Activated naive CD8-positive, alpha-beta T cell treated with anti-CD3 and anti-CD28 coated beads, Interleukin-2, amount 50 U/mL, for 24 hours (primary cell): ENCODE data around the gene ZBTB8B.
A peak's percentile ranks its signal among the peaks of the same experiment; 100 is the strongest.
"Not testable (repeated sequence)": the region's sequence is repeated elsewhere in the genome, so short reads cannot be mapped to it uniquely, and the experiment has no call there.

ENCODE experiments used
- ATAC-seq: fragments of 150-1000 bp; cut with Tn5 transposase; one replicate; pipeline ENCODE4 v1.10.0; 2021
- DNase-seq: peaks from one replicate; pipeline ENCODE4 v3.0.0; 2021
- H3K27ac Mint-ChIP-seq: one replicate; pipeline ENCODE4 v1.8.0; 2021; ENCODE audit warnings: mild to moderate bottlenecking, mixed read lengths
- H3K27me3 Mint-ChIP-seq: one replicate; pipeline ENCODE4 v1.8.0; 2021; ENCODE audit warnings: mixed read lengths
- H3K36me3 Mint-ChIP-seq: one replicate; pipeline ENCODE4 v1.8.0; 2021; ENCODE audit warnings: low read depth, mixed read lengths
- H3K4me1 Mint-ChIP-seq: one replicate; pipeline ENCODE4 v1.8.0; 2021; ENCODE audit warnings: mixed read lengths
- H3K4me3 Mint-ChIP-seq: one replicate; pipeline ENCODE4 v1.8.0; 2021; ENCODE audit warnings: mild to moderate bottlenecking, moderate library complexity, mixed read lengths
- H3K9me3 Mint-ChIP-seq: one replicate; pipeline ENCODE4 v1.8.0; 2021; ENCODE audit warnings: mixed read lengths

Gene ZBTB8B

DNA sequence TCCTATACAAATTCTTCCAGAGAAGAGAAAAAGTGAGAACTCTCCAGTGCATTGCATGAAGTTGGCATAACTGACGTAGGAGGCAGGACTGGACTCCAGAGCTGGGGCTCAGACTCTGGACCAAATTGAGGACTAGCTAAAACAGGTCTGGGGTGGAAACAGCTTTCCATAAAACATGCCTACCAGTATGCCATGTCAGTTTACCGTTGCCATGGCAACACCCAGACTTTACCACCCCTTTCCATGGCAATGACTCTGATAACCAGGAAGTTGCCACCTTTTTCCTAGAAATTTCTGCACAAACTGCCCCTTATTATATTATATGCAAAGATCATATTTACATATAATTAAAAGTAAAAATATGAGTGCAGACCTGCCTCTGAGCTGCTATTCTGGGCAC, 8.9 kb upstream of the ZBTB8B start:
- DNase-seq (no peak), ATAC-seq (no peak)
- H3K4me3 Mint-ChIP-seq = no peak overlapping the region
- H3K36me3 Mint-ChIP-seq = no peaks in the 10 kb centered on the region
- no peaks in the 10 kb centered on the region for H3K4me1 Mint-ChIP-seq
- no peak overlapping the region for H3K27ac Mint-ChIP-seq
- H3K9me3 Mint-ChIP-seq = peaks cover 18% of the 10 kb centered on the region
- H3K27me3 Mint-ChIP-seq = peaks cover 13% of the 10 kb centered on the region

DNA sequence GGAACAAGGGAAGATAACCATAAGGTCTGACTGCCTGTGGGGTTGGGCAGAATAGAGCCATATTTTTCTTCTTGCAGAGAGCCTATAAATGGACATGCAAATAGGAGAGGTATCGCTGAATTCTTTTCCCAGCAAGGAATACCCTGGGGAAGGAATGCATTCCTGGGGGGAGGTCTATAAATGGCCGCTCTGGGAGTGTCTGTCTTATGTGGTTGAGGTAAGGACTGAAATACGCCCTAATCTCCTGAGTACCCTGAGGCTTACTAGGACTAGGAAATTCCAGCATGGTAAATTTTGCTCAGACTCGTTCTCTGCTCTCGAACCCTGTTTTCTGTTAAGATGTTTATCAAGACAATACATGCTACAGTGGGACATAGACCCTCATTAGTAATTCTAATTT, 6.1 kb upstream of the ZBTB8B start:
- not testable (repeated sequence) for H3K4me1 Mint-ChIP-seq, H3K36me3 Mint-ChIP-seq, H3K4me3 Mint-ChIP-seq, DNase-seq, ATAC-seq, H3K27ac Mint-ChIP-seq
- Mint-ChIP-seq H3K9me3 (peaks cover 18% of the 10 kb centered on the region), H3K27me3 (peaks cover 21% of the 10 kb centered on the region)

DNA sequence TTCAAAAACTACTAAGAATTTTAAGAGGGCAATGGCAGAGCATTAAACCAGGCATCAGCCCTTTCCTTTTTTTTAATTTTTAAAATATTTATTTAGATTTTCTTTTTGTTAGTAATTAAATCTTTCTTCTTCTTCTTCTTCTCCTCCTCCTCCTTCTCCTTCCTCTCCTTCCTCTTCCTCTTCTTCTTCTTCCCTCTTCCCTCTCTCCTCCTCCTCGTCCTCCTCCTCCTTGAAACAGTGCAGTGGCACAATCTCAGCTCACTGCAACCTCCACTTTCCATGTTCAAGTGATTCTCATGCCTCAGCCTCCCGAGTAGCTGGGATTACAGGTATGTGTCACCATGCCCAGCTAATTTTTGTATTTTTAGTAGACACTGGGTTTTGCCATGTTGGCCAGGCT, 1.9 kb upstream of the ZBTB8B start:
- peaks cover 50% of the 10 kb centered on the region for H3K27me3 Mint-ChIP-seq

DNA sequence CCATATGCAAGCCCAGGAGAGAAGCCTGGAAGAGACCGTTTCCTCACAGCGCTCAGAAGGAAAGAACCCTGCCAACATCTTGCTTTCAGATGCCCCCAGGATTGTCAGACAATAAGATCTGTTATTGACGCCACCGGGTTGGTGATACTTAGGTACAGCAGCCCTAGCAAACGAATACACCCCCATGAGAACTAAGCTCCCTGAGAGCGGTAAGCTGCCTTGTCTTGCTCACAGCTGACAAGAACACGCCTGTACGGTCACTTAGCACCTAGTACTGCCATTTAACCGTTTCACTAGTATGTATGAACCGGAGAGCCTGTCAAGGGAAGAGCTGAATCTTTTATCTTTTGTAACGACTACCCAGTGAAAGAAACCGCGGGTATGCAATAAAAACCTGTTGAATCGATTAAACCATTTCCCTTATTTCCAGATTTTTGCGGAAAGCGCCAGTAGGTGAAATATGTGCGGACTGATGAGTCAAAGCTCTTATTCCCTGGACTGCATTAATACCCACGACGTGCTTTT, 619 bp upstream of the ZBTB8B start:
- ATAC-seq (no peak), DNase-seq (no peak)
- H3K9me3 Mint-ChIP-seq = peaks cover 3% of the 10 kb centered on the region
- H3K27ac Mint-ChIP-seq = no peak overlapping the region
- H3K36me3 Mint-ChIP-seq = no peaks in the 10 kb centered on the region
- peaks cover 13% of the 10 kb centered on the region for H3K4me1 Mint-ChIP-seq
- peaks cover 52% of the 10 kb centered on the region for H3K27me3 Mint-ChIP-seq
- peak overlapping the region; percentile 62 for H3K4me3 Mint-ChIP-seq

More for the DNA sequence above, 1.9 kb upstream of the ZBTB8B start:
- Mint-ChIP-seq H3K4me1 (peaks cover 13% of the 10 kb centered on the region), H3K9me3 (peaks cover 16% of the 10 kb centered on the region)
- not testable (repeated sequence) for H3K36me3 Mint-ChIP-seq, DNase-seq, H3K27ac Mint-ChIP-seq, ATAC-seq, H3K4me3 Mint-ChIP-seq

DNA sequence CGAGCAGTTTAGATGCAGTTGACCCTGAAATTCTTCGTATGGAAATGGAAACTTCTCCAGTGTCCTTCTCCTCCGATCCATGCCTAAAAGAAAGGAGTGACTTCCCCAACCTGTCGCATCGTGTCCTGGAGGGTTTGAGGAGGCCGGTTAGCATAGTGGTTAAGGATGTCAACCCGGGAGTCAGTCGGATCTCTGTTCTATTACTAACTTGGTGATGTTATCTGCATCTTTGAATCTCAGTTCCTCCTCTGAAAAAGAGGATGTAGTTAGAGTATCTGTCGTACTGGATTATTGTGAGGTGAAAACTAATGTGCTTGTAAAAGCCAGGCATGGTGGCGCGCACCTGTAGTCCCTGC, 684 bp downstream of the ZBTB8B start:
- Mint-ChIP-seq H3K27ac (no peak overlapping the region), H3K9me3 (no peaks in the 10 kb centered on the region), H3K4me3 (peak overlapping the region; percentile 65), H3K4me1 (peaks cover 13% of the 10 kb centered on the region), H3K27me3 (peaks cover 54% of the 10 kb centered on the region), H3K36me3 (no peaks in the 10 kb centered on the region)
- DNase-seq = no peak
- ATAC-seq = no peak

DNA sequence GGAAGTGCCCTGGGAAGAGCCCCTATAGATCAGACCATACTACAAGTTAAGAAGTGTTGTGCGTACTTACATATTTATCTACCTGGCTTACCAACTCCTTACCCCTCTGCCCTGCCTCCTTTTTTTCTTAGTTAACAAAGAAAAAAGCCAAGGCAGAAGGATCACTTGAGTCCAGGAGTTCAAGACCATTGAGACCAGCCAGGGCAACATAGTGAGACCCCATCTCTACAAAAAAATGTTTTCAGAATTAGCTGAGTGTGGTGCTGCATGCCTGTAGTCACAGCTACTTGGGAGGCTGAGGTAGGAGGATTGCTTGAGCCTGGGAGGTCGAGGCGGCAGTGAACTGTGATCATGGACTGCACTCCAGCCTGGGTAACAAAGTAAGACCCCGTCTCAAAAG, 1.9 kb downstream of the ZBTB8B start:
- DNase-seq (no peak), ATAC-seq (no peak)
- no peaks in the 10 kb centered on the region for H3K36me3 Mint-ChIP-seq
- no peaks in the 10 kb centered on the region for H3K9me3 Mint-ChIP-seq
- H3K27ac Mint-ChIP-seq = no peak overlapping the region
- H3K4me1 Mint-ChIP-seq = peaks cover 13% of the 10 kb centered on the region
- peaks cover 54% of the 10 kb centered on the region for H3K27me3 Mint-ChIP-seq
- no peak overlapping the region for H3K4me3 Mint-ChIP-seq

DNA sequence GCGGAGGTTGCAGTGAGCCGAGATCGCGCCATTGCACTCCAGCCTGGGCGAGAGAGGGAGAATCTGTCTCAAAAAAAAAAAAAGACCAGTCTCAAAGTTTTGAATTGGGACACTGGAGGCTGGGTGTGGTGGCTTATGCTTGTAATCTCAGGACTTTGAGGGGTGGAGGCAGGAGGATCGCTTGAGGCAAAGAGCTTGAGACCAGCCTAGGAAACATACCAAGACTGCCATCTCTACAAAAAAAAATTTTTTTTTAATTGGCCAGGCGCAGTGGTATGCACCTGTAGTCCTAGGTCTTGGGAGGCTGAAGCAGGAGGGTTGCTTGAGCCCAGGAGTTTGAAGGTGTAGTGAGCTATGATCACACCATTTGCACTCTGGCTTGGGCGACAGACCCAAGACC, 3.9 kb downstream of the ZBTB8B start:
- Mint-ChIP-seq H3K36me3 (no peaks in the 10 kb centered on the region), H3K9me3 (no peaks in the 10 kb centered on the region), H3K27ac (no peak overlapping the region), H3K4me3 (no peak overlapping the region), H3K4me1 (peaks cover 13% of the 10 kb centered on the region), H3K27me3 (peaks cover 52% of the 10 kb centered on the region)
- ATAC-seq = no peak
- no peak for DNase-seq

DNA sequence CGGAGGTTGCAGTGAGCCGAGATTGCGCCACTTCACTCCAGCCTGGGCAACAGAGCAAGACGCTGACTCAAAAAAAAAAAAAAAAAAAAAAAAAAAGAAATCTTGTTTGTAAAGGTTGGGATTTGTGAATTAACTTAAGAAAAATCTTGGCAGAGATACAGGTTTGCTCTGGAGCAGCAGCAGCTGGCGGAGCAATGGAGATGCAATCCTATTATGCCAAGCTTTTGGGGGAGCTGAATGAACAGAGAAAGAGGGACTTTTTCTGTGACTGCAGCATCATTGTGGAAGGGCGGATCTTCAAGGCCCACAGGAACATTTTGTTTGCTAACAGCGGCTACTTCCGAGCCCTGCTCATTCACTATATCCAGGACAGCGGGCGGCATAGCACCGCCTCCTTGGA, 5.6 kb downstream of the ZBTB8B start:
- DNase-seq (no peak), ATAC-seq (no peak)
- Mint-ChIP-seq H3K27me3 (peaks cover 40% of the 10 kb centered on the region), H3K9me3 (no peaks in the 10 kb centered on the region), H3K4me1 (peaks cover 3% of the 10 kb centered on the region), H3K36me3 (no peaks in the 10 kb centered on the region), H3K4me3 (no peak overlapping the region), H3K27ac (no peak overlapping the region)

DNA sequence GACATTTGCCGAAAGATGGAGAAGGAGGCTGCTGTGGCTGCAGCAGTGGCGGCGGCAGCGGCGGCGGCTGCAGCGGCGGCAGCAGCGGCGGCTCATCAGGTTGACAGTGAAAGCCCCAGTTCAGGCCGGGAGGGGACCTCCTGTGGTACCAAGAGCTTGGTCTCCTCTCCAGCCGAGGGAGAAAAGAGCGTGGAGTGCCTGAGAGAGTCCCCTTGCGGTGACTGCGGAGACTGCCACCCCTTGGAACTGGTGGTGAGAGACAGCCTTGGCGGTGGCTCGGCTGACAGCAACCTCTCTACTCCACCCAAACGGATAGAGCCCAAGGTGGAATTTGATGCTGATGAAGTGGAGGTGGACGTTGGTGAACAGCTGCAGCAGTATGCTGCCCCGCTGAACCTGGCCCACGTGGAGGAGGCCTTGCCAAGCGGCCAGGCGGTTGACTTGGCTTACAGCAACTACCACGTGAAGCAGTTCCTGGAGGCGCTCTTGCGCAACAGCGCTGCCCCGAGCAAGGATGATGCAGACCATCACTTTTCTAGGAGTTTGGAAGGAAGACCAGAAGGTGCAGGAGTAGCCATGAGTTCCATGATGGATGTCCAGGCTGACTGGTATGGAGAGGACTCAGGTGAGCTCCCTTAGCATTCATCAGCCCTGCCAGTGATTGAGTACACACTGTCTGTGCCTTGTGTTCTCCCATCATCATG, 6.3 kb downstream of the ZBTB8B start:
- ATAC-seq = no peak

DNA sequence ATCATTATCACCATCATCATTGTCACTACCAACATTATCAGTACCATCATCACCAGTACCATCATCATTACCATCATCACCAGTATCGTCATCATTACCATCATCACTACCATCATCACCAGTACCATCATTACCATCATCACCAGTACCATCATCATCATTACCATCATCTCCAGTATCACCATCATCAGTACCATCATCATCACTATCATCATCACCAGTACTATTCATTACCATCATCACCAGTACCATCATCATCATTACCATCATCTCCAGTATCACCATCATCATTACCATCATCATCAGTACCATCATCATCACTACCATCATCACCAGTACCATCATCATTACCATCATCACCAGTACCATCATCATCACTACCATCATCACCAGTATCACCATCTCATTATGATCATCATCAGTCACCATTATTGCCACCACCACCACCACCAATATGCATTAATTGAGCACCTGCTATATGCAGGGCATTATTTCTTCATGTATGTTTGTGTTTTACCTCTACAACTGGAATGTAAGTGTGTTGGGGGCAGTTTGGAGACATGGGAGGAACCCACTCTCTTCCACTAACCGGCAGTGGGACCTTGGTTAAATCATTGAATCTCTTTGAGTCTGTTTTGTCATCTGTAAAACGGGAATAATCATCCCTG, 7.0 kb downstream of the ZBTB8B start:
- no peak overlapping the region for H3K4me3 Mint-ChIP-seq
- ATAC-seq = no peak
- peaks cover 29% of the 10 kb centered on the region for H3K27me3 Mint-ChIP-seq
- no peaks in the 10 kb centered on the region for H3K36me3 Mint-ChIP-seq
- no peaks in the 10 kb centered on the region for H3K9me3 Mint-ChIP-seq
- no peak overlapping the region for H3K27ac Mint-ChIP-seq
- H3K4me1 Mint-ChIP-seq = no peaks in the 10 kb centered on the region
- DNase-seq = no peak

More for the DNA sequence above, 6.3 kb downstream of the ZBTB8B start:
- H3K27ac Mint-ChIP-seq = no peak overlapping the region
- no peaks in the 10 kb centered on the region for H3K36me3 Mint-ChIP-seq
- H3K9me3 Mint-ChIP-seq = no peaks in the 10 kb centered on the region
- H3K4me1 Mint-ChIP-seq = no peaks in the 10 kb centered on the region
- H3K27me3 Mint-ChIP-seq = peaks cover 35% of the 10 kb centered on the region
- peak; percentile 7 for DNase-seq
- no peak overlapping the region for H3K4me3 Mint-ChIP-seq

DNA sequence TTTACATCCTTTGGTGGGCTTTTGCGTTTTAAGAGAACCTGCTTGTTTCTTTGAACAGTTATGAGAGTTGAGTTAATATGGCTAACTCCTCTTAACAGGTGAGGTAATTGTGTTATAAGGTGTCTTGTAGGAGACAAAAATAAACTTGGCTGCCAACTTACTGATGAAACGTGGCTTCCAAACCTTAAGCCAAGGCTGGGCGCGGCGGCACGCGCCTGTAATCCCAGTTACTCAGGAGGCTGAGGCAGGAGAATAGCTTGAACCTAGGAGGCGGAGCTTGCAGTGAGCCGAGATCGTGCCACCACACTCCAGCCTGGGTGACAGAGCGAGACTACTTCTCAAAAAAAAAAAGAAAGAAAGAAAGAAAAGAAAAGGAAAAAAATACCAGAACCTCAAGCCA, 8.1 kb downstream of the ZBTB8B start:
- H3K27me3 Mint-ChIP-seq = peaks cover 23% of the 10 kb centered on the region
- not testable (repeated sequence) for ATAC-seq, H3K36me3 Mint-ChIP-seq, H3K4me1 Mint-ChIP-seq, H3K9me3 Mint-ChIP-seq, H3K27ac Mint-ChIP-seq, DNase-seq, H3K4me3 Mint-ChIP-seq

DNA sequence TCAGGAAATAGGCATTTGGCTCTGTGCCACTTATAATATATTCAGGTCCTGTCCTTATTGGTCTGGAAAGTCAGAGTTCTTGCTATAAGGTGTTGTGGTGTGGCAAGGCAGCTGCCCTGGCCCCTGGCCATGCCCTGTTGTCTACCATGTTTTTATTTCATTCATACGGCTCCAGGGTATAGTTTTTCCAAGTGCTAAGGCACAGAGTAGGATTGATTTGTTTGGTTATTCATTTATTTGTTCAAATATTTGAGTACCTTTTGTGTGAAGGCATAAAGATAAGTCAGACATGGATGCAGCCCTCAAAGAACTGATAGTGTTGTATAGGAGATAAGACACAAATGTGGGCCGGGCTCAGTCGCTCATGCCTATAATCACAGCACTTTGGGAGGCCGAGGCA, 10.1 kb downstream of the ZBTB8B start:
- DNase-seq (no peak), ATAC-seq (no peak)
- no peaks in the 10 kb centered on the region for H3K36me3 Mint-ChIP-seq
- peaks cover 19% of the 10 kb centered on the region for H3K27me3 Mint-ChIP-seq
- no peak overlapping the region for H3K27ac Mint-ChIP-seq
- no peak overlapping the region for H3K4me3 Mint-ChIP-seq
- H3K4me1 Mint-ChIP-seq = no peaks in the 10 kb centered on the region
- H3K9me3 Mint-ChIP-seq = no peaks in the 10 kb centered on the region

DNA sequence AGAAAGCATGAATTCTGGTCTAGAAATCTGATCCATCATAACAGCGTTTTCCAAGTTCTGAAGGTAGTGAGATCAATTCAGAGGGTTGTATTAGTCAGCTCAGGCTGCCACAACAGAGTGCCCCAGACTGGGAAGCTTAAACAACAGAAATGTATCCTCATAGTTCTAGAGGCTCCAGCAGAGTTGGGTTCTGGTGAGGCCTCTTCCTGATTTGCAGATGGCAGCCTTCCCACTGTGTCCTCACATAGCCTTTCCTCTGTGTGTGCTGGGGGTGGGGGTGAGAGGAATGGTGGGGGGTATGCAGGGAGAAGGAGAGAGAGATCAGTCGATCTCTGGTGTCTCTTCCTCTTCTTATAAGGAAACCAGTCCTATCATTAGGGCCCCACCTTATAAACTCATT, 15.1 kb downstream of the ZBTB8B start:
- Mint-ChIP-seq H3K4me1 (no peaks in the 10 kb centered on the region), H3K36me3 (no peaks in the 10 kb centered on the region), H3K27me3 (peaks cover 3% of the 10 kb centered on the region), H3K4me3 (no peak overlapping the region), H3K9me3 (no peaks in the 10 kb centered on the region), H3K27ac (no peak overlapping the region)
- DNase-seq = no peak
- ATAC-seq = no peak

DNA sequence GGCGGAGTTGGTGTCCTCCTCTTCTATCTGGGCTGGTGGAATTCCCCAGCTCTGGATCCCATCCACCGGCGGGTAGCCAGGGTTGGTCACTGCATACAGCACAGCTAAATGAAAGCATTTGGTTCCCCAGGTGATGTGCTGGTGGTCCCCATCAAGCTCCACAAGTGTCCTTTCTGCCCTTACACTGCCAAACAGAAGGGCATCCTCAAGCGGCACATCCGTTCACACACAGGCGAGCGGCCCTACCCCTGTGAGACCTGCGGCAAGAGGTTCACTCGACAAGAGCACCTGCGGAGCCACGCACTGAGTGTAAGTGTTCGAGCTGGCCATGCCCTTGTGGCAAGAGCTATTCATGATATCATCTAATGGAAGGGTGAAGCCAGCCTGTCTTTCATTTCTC, 15.9 kb downstream of the ZBTB8B start:
- no peak overlapping the region for H3K27ac Mint-ChIP-seq
- ATAC-seq (no peak), DNase-seq (no peak)
- H3K36me3 Mint-ChIP-seq = no peaks in the 10 kb centered on the region
- H3K4me3 Mint-ChIP-seq = no peak overlapping the region
- H3K9me3 Mint-ChIP-seq = no peaks in the 10 kb centered on the region
- H3K4me1 Mint-ChIP-seq = no peaks in the 10 kb centered on the region
- no peaks in the 10 kb centered on the region for H3K27me3 Mint-ChIP-seq

DNA sequence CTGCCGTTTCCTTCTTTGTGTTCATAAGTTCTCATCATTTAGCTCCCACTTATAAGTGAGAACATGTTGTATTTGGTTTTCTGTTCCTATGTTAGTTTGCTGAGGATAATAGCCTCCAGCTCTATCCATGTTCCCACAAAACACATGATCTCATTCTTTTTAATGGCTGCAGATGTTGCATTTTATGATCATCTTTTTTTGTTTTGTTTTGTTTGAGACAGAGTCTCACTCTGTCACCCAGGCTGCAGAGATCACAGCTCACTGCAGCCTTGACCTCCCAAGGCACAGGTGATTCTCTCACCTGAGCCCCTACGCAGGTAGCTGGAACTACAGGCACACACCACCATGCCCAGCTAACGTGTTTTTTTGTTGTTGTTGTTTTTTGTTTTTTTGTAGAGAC, 16.9 kb downstream of the ZBTB8B start:
- not testable (repeated sequence) for DNase-seq, H3K27ac Mint-ChIP-seq, H3K9me3 Mint-ChIP-seq, H3K4me3 Mint-ChIP-seq, H3K36me3 Mint-ChIP-seq, H3K4me1 Mint-ChIP-seq, H3K27me3 Mint-ChIP-seq, ATAC-seq
